K562 (cell line): Measurements from ENCODE around the gene KLHL29. TPM values are rescaled to one million over a fixed set of nuclear protein-coding genes. Genes with fewer than 3 reads are reported as not detected.
A peak's percentile ranks its signal among the peaks of the same experiment; 100 is the strongest.

Experiments
- ATAC-seq: fragments of 200-7000 bp; cut with Tn5 transposase; 3 replicates; pipeline ENCODE4 v1.9.1; 2020; ENCODE audit warnings: moderate library complexity
- BruUV-seq: library from RNA; stranded (reverse); fragments of 400-500 nt; replicated peaks from 2 replicates; lab custom pipeline; 2021; lab: Mats Ljungman, UMichigan
- CTCF ChIA-PET: fragments of 300-600 bp; formaldehyde crosslinking; extraction: SDS; loops from one replicate; lab custom pipeline; 2021; ENCODE audit warnings: low intra/inter-chr PET ratio; lab: Yijun Ruan, JAX
- POLR2A ChIA-PET: fragments of 300-600, 350-650 bp; sonication (Branson Sonifier 250); formaldehyde crosslinking; extraction: SDS; loops from one replicate; lab custom pipeline; 2021; ENCODE audit warnings: antibody characterized with exemption, inconsistent platforms; lab: Yijun Ruan, JAX
- DNase-seq, 4 experiments: peaks; one replicate each; pipeline versions ENCODE4 v3.0.0 to v3.0.0-alpha.2; 2011 to 2018; ENCODE audit warnings: low spot score in 3 of 4, mixed read lengths in 3 of 4; ENCODE audit errors: extremely low read depth in 1 of 4
- FAIRE-seq: peaks from 2 replicates; lab custom pipeline; 2011; peaks lifted over from hg19 to GRCh38; lab: Jason Lieb, UNC
- H2AFZ ChIP-seq: 2 replicates; pipeline ENCODE4 v1.6.0; 2011; ENCODE audit warnings: low read depth, low read length, control low read depth, inconsistent platforms
- H3K27ac ChIP-seq: fragments of 200-600 bp; 3 replicates; pipeline ENCODE4 v1.8.0; 2011; ENCODE audit warnings: low read depth, mild to moderate bottlenecking, control low read depth, inconsistent platforms, low read length, moderate library complexity, mixed read lengths; ENCODE audit errors: extremely low read depth
- H3K27me3 ChIP-seq, 2 experiments: fragments of 300-600 bp in 1 of 2; 2 replicates in 1 of 2; 3 replicates in 1 of 2; pipeline versions ENCODE4 v1.6.0 to v1.8.0; 2011; ENCODE audit warnings: inconsistent platforms in 2 of 2, low read length in 2 of 2, mild to moderate bottlenecking in 1 of 2, mixed read lengths in 1 of 2, moderate library complexity in 1 of 2; ENCODE audit not compliant: control insufficient read depth in 2 of 2, insufficient read depth in 2 of 2
- H3K36me3 ChIP-seq: fragments of 300-600 bp; 3 replicates; pipeline ENCODE4 v1.8.0; 2011; ENCODE audit warnings: mild to moderate bottlenecking, low read length, inconsistent platforms; ENCODE audit not compliant: control insufficient read depth, insufficient read depth
- H3K4me1 ChIP-seq, 2 experiments: fragments of 200-600 bp in 1 of 2; replicated peaks in 1 of 2; 2 replicates in 1 of 2; 3 replicates in 1 of 2; pipeline versions ENCODE4 v1.5.1 to v1.8.0; 2011; ENCODE audit warnings: inconsistent platforms in 2 of 2, low read length in 2 of 2, mild to moderate bottlenecking in 1 of 2, mixed read lengths in 1 of 2, moderate library complexity in 1 of 2; ENCODE audit not compliant: control insufficient read depth in 2 of 2, insufficient read depth in 2 of 2
- H3K4me2 ChIP-seq: 2 replicates; pipeline ENCODE4 v1.6.1; 2011; ENCODE audit warnings: low read length, control low read depth, inconsistent platforms, mixed read lengths; ENCODE audit not compliant: insufficient read depth
- H3K4me3 ChIP-seq: fragments of 200-600 bp; sonication (generic), shearing (Covaris generic); 2 replicates; pipeline ENCODE4 v1.5.1; 2016; ENCODE audit warnings: control low read depth, inconsistent platforms
- H3K79me2 ChIP-seq: fragments of 200-600 bp; 3 replicates; pipeline ENCODE4 v1.8.0; 2011; ENCODE audit warnings: low read length, inconsistent platforms; ENCODE audit not compliant: control insufficient read depth, insufficient read depth
- H3K9ac ChIP-seq, 2 experiments: 2 replicates each; pipeline versions ENCODE4 v1.6.0 to v1.6.1; 2011; ENCODE audit warnings: low read depth in 2 of 2, low read length in 2 of 2, control low read depth in 1 of 2, inconsistent platforms in 1 of 2, mild to moderate bottlenecking in 1 of 2, mixed read lengths in 1 of 2; ENCODE audit not compliant: insufficient read depth in 1 of 2
- H3K9me1 ChIP-seq: one replicate; pipeline ENCODE4 v1.6.0; 2011; ENCODE audit warnings: inconsistent platforms, mild to moderate bottlenecking, low read length, moderate library complexity; ENCODE audit not compliant: control insufficient read depth, insufficient read depth
- H3K9me3 ChIP-seq: replicated peaks from 2 replicates; pipeline ENCODE4 v1.5.1; 2011; ENCODE audit warnings: low read depth, low read length, inconsistent platforms; ENCODE audit not compliant: control insufficient read depth, insufficient read depth
- H4K20me1 ChIP-seq: replicated peaks from 2 replicates; pipeline ENCODE4 v1.6.1; 2011; ENCODE audit warnings: low read length, inconsistent platforms, mixed read lengths; ENCODE audit not compliant: control insufficient read depth, insufficient read depth
- ARID1B ChIP-seq: fragments of 450-650 bp; IDR thresholded peaks from 2 replicates; pipeline ENCODE4 v1.6.1; 2016; ENCODE audit warnings: antibody characterized with exemption, mild to moderate bottlenecking, inconsistent platforms
- ASH1L ChIP-seq: fragments of 450-650 bp; IDR thresholded peaks from 2 replicates; pipeline ENCODE4 v1.6.1; 2018; ENCODE audit warnings: borderline replicate concordance, mild to moderate bottlenecking, low read depth; ENCODE audit not compliant: partially characterized antibody
- ATF3 ChIP-seq, 2 experiments: fragments of 450-650 bp in 1 of 2; sonication (generic) in 1 of 2; formaldehyde crosslinking in 1 of 2; IDR thresholded peaks in 1 of 2; conservative IDR thresholded peaks in 1 of 2; 2 replicates each; pipeline versions ENCODE4 v1.6.1 to v1.8.1; 2016 to 2023; ENCODE audit warnings: mild to moderate bottlenecking in 2 of 2, moderate library complexity in 2 of 2, inconsistent platforms in 1 of 2, missing genetic modification reagents in 1 of 2
- C11orf30 ChIP-seq: fragments of 450-650 bp; IDR thresholded peaks from 2 replicates; pipeline ENCODE4 v1.6.1; 2016; ENCODE audit warnings: low read depth, mild to moderate bottlenecking
- CSDE1 ChIP-seq, 2 experiments: fragments of 450-650 bp; IDR thresholded peaks; 2 replicates each; pipeline ENCODE4 v1.6.1; 2016; ENCODE audit warnings: mild to moderate bottlenecking in 1 of 2
- CXXC5 ChIP-seq: fragments of 250-450 bp; sonication (Bioruptor Pico); IDR thresholded peaks from 2 replicates; pipeline ENCODE4 v1.8.0; 2022; ENCODE audit warnings: inconsistent platforms, mild to moderate bottlenecking, moderate library complexity
- ID3 ChIP-seq, 2 experiments: fragments of 250-450 bp in 1 of 2; fragments of 450-650 bp in 1 of 2; sonication (Bioruptor Pico) in 1 of 2; IDR thresholded peaks; 2 replicates each; pipeline versions ENCODE4 v1.6.1 to v1.8.0; 2016 to 2021; ENCODE audit warnings: mild to moderate bottlenecking in 2 of 2, moderate library complexity in 2 of 2, missing compliant biosample characterization in 1 of 2, missing genetic modification characterization in 1 of 2
- LCOR ChIP-seq: sonication (generic); formaldehyde crosslinking; IDR thresholded peaks from 2 replicates; pipeline ENCODE4 v1.8.0; 2022; ENCODE audit warnings: mild to moderate bottlenecking, missing genetic modification reagents
- MAFG ChIP-seq: fragments of 450-650 bp; conservative IDR thresholded peaks from 2 replicates; pipeline ENCODE4 v1.6.1; 2016; ENCODE audit warnings: missing genetic modification characterization, missing compliant biosample characterization
- MYNN ChIP-seq, 2 experiments: sonication (generic); formaldehyde crosslinking in 1 of 2; IDR thresholded peaks; 2 replicates each; pipeline versions ENCODE4 v1.5.0 to v1.6.1; 2016 to 2020; ENCODE audit warnings: antibody characterized with exemption in 1 of 2, missing genetic modification reagents in 1 of 2
- PML ChIP-seq: IDR thresholded peaks from 2 replicates; pipeline ENCODE4 v1.6.1; 2012; ENCODE audit warnings: low read length, inconsistent platforms
- PPARD ChIP-seq: fragments of 250-450 bp; sonication (Bioruptor Pico); IDR thresholded peaks from 2 replicates; pipeline ENCODE4 v1.8.0; 2022; ENCODE audit warnings: inconsistent platforms, mild to moderate bottlenecking, moderate library complexity
- SOX6 ChIP-seq: fragments of 450-650 bp; IDR thresholded peaks from 2 replicates; pipeline ENCODE4 v1.6.1; 2014; ENCODE audit warnings: mild to moderate bottlenecking
- ZNF316 ChIP-seq: fragments of 450-650 bp; IDR thresholded peaks from 2 replicates; pipeline ENCODE4 v1.6.1; 2016
- WGBS: fragments of 100-300 bp; shearing (Covaris generic); methylation state at CpG from one replicate; pipeline ENCODE4 v1.1.6; 2016; ENCODE audit warnings: low coverage, mixed read lengths; ENCODE audit not compliant: insufficient coverage; ENCODE audit errors: missing lambda C conversion rate; 5-methylcytosine and 5-hydroxymethylcytosine counted together
- in situ Hi-C: fragments of 300-500 bp; cut with MboI; formaldehyde crosslinking; loops from 4 replicates; pipeline ENCODE4 v1.15.0; 2018; ENCODE audit warnings: inconsistent platforms, mixed read lengths
- intact Hi-C: fragments of 100-400 bp; cut with micrococcal nuclease; formaldehyde crosslinking; loops from 2 replicates; pipeline ENCODE4 v1.14.2; 2022
- polyA plus RNA-seq, 8 experiments: library from polyadenylated mRNA; depleted of rRNA in 4 of 8; stranded (reverse) in 5 of 8; unstranded in 3 of 8; fragments of >200 nt; fragmentation: Nextera tagmentation in 2 of 8; fragmentation: Illumina TruSeq in 1 of 8; extraction: Ambion mirVana in 2 of 8; extraction: Trizol in 1 of 8; gene quantifications; 2 replicates each; pipeline versions ENCODE4 v1.2.1 to v1.2.3, GENCODE V29; 2011 to 2014; ENCODE audit warnings: inconsistent platforms in 1 of 8, missing spikeins in 1 of 8
- total RNA-seq, 7 experiments: library from RNA; depleted of rRNA in 6 of 7; stranded (reverse); fragments of >200 nt in 6 of 7; fragmentation: Illumina TruSeq in 2 of 7; extraction: Trizol in 2 of 7; gene quantifications; 2 replicates each; pipeline versions ENCODE4 v1.2.1 to v1.2.3, GENCODE V29; 2011 to 2021; ENCODE audit warnings: low replicate concordance in 1 of 7

Gene KLHL29
- total and polyA plus RNA-seq, 9 of the 15 experiments (the other 6 are each of a cell fraction or from before 2014, with no cell fraction given): 0.03 to 0.31 (median 0.08) TPM; not detected in 1

GRCh38 chr2:23381485-23381884, 3.5 kb upstream of the KLHL29 start:
- Histone ChIP-seq H3K9ac (no peak overlapping the region), H3K27me3 (peaks cover 9 to 34% of the 10 kb centered on the region in 2 experiments; a peak in 4 of 5 replicates), H3K36me3 (no peaks in the 10 kb centered on the region), H2AFZ (no peak overlapping the region), H3K9me3 (no peaks in the 10 kb centered on the region), H3K9me1 (peaks cover 2% of the 10 kb centered on the region), H3K27ac (no peak overlapping the region), H3K4me3 (no peak overlapping the region), H3K79me2 (no peaks in the 10 kb centered on the region), H4K20me1 (no peaks in the 10 kb centered on the region; the same call in 1 of the 2 replicates), H3K4me2 (no peak overlapping the region), H3K4me1 (peaks cover 0 to 14% of the 10 kb centered on the region in 2 experiments; a peak in 2 of 5 replicates)
- FAIRE-seq (no peak), DNase-seq (no peak), ATAC-seq (no peak)
- CTCF ChIA-PET: no interaction called here
- WGBS: 9% methylated on average over 3 of the region's 3 CpGs
- POLR2A ChIA-PET: no interaction called here
- in situ Hi-C loops: no loop called here
- intact Hi-C loops: no loop called here
- no peak for TF ChIP-seq MYNN (IDR thresholded peaks at IDR 0.05)
- no peak for TF ChIP-seq MYNN (CRISPR knock-in tag; IDR thresholded peaks at IDR 0.05)
- peak; percentile 57 for TF ChIP-seq ZNF316
- peak; percentile 44 for TF ChIP-seq MAFG (tag)
- peak; percentile 27; the same call in 1 of the 2 replicates for TF ChIP-seq C11orf30
- BruUV-seq: no TSS peak

- H3K9ac ChIP-seq: no peak overlapping the region
- ATAC-seq (peak; percentile 80), FAIRE-seq (peak; percentile 62), DNase-seq (peak in 1 of 4 experiments; percentile 40)
- no peak overlapping the region for H3K4me3 ChIP-seq
- ChIA-PET CTCF (no interaction called here), POLR2A (no interaction called here)
- 3% methylated on average over 4 of the region's 4 CpGs for WGBS
- no peaks in the 10 kb centered on the region for H3K79me2 ChIP-seq
- H3K9me3 ChIP-seq: no peaks in the 10 kb centered on the region
- intact Hi-C loops: no loop called here
- no peaks in the 10 kb centered on the region; the same call in 1 of the 2 replicates for H4K20me1 ChIP-seq
- H3K4me1 ChIP-seq: peaks cover 0 to 14% of the 10 kb centered on the region in 2 experiments; a peak in 2 of 5 replicates
- H2AFZ ChIP-seq: no peak overlapping the region
- no peaks in the 10 kb centered on the region for H3K36me3 ChIP-seq
- H3K27me3 ChIP-seq: peaks cover 11 to 41% of the 10 kb centered on the region in 2 experiments; a peak in 4 of 5 replicates
- no peak overlapping the region for H3K4me2 ChIP-seq
- H3K27ac ChIP-seq: no peak overlapping the region
- H3K9me1 ChIP-seq: peaks cover 2% of the 10 kb centered on the region
- in situ Hi-C loops: no loop called here
- BruUV-seq: no TSS peak
- no peak for TF ChIP-seq PPARD (CRISPR knock-in tag)
- no peak for TF ChIP-seq CSDE1 (IDR thresholded peaks at IDR 0.05)
- no peak for TF ChIP-seq ATF3 (IDR thresholded peaks at IDR 0.05)
- TF ChIP-seq ATF3 (CRISPR knock-in tag; conservative IDR thresholded peaks at IDR 0.05): no peak
- no peak for TF ChIP-seq ID3 (CRISPR knock-in tag; IDR thresholded peaks at IDR 0.05)
- no peak for TF ChIP-seq ID3 (tag; IDR thresholded peaks at IDR 0.05)
- TF ChIP-seq PML: no peak
- TF ChIP-seq ASH1L: no peak
- TF ChIP-seq ARID1B: 0 out of 2 replicates have a peak, but pooled peaks have one; percentile 9
- 0 out of 2 replicates have a peak, but pooled peaks have one; percentile 23 for TF ChIP-seq CXXC5
- no peak for TF ChIP-seq LCOR
- 0 out of 2 replicates have a peak, but pooled peaks have one; percentile 26 for TF ChIP-seq SOX6
Observed at GRCh38 chr2:23383100-23383499, 1.9 kb upstream of the KLHL29 start.
